Measurements from ENCODE around the gene ANKS3.

- no peak for TF ChIP-seq CTCF (IDR thresholded peaks at IDR 0.05; ENCODE audit: borderline replicate concordance, extremely low read depth, low read length, poor library complexity, severe bottlenecking)
- TF ChIP-seq EZH2 (IDR thresholded peaks at IDR 0.05; ENCODE audit: borderline replicate concordance, low read depth, low read length, severe bottlenecking): no peak
Measured at GRCh38 chr16:4654964-4655590, 79.0 kb downstream of the ANKS3 start.

Data from DND-41 (cell line).